ENCODE data around the gene SGCA.

DNA sequence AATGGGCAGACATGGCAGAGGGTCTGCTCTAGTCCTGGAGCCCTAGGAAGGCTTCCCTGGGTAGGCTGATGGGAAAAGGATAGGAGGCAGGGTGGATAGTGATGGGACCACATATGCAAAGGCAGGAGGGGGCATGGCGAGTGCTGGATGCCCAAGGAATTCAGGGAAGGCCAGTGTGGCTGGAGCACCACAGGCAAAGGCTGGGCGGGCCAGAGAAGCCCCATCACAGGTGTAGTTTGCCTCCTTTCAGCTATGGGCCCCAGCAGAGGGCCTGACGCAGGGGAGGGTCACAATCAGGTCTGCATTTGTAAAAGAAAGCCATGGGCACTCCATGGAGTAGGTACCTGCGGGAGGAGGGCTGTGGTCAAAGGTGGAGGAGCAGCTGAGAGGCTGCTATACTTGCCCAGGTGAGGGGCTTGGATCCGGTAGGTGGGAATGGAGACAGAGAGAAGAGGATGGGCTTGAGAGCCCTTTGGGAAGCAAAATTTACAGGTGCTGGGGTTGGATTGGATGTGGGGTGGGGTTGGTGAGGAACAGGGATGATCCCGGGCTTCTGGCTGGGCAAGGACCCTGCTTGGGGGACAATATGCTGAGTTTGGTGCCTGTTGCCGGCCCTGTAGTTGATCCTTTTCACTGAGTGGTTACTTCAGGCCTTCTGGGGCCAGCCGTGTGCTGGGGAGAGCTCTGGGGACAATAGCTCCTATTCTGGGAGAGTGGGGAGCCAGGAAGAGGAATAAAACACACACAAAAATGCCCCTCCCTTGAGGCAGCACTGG, 42.2 kb downstream of the SGCA start:
- TF ChIP-seq, protein P1, sequence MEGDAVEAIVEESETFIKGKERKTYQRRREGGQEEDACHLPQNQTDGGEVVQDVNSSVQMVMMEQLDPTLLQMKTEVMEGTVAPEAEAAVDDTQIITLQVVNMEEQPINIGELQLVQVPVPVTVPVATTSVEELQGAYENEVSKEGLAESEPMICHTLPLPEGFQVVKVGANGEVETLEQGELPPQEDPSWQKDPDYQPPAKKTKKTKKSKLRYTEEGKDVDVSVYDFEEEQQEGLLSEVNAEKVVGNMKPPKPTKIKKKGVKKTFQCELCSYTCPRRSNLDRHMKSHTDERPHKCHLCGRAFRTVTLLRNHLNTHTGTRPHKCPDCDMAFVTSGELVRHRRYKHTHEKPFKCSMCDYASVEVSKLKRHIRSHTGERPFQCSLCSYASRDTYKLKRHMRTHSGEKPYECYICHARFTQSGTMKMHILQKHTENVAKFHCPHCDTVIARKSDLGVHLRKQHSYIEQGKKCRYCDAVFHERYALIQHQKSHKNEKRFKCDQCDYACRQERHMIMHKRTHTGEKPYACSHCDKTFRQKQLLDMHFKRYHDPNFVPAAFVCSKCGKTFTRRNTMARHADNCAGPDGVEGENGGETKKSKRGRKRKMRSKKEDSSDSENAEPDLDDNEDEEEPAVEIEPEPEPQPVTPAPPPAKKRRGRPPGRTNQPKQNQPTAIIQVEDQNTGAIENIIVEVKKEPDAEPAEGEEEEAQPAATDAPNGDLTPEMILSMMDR (IDR thresholded peaks at IDR 0.05), result no peak
- no peak for TF ChIP-seq ZFX (IDR thresholded peaks at IDR 0.05; ENCODE audit: borderline replicate concordance)
